Pancreas (tissue), 10 donors: ENCODE results near the gene CYP2A6. TPM values are rescaled to one million over a fixed set of nuclear protein-coding genes. Genes with fewer than 3 reads are reported as not detected.
A peak's percentile ranks its signal among the peaks of the same experiment; 100 is the strongest.
"Not testable (repeated sequence)": the region's sequence is repeated elsewhere in the genome, so short reads cannot be mapped to it uniquely, and the experiment has no call there.

ENCODE experiments used
- ATAC-seq, 4 donors: fragments of 200-7000 bp; cut with Tn5 transposase; one replicate each; pipeline versions ENCODE4 v1.8.0 to v1.9.1; 2020; ENCODE audit warnings: mild to moderate bottlenecking in 4 of 4, moderate library complexity in 4 of 4
- DNase-seq, 6 donors: peaks; one replicate each; pipeline ENCODE4 v3.0.0-alpha.2; 2020
- FAIRE-seq: peaks from 2 replicates; lab custom pipeline; 2012; peaks lifted over from hg19 to GRCh38; lab: Jason Lieb, UNC
- H3K27ac ChIP-seq, 4 donors: fragments of 200-600 bp; sonication (generic); 1 replicate in 3 of 4; 2 replicates in 1 of 4; pipeline versions ENCODE4 v1.5.0 to v1.8.0; 2020
- H3K27me3 ChIP-seq, 4 donors: fragments of 200-600 bp; one replicate each; pipeline ENCODE4 v1.8.0; 2021
- H3K36me3 ChIP-seq, 3 donors: fragments of 200-600 bp; sonication (generic) in 1 of 3; one replicate each; pipeline versions ENCODE4 v1.5.0 to v1.8.0; 2020 to 2021
- H3K4me1 ChIP-seq, 3 donors: fragments of 200-600 bp; one replicate each; pipeline ENCODE4 v1.8.0; 2021
- H3K4me3 ChIP-seq, 4 donors: fragments of 200-600 bp; sonication (generic) in 2 of 4; one replicate each; pipeline versions ENCODE4 v1.5.0 to v1.8.0; 2020 to 2021
- H3K9me3 ChIP-seq, 4 donors: fragments of 200-600 bp; one replicate each; pipeline ENCODE4 v1.8.0; 2021
- WGBS, 2 donors: extraction: QIAGEN DNeasy Blood & Tissue Kit; methylation state at CpG; one replicate each; pipeline ENCODE4 v1.1.7; 2013; 5-methylcytosine and 5-hydroxymethylcytosine counted together
- intact Hi-C, 3 donors: fragments of 100-400 bp; cut with DNase I; formaldehyde crosslinking; loops; one replicate each; pipeline versions ENCODE4 v1.11.1 to v1.14.2; 2022
- polyA plus RNA-seq, 2 donors: library from polyadenylated mRNA; stranded (reverse); fragments of 200-250 nt; gene quantifications; one replicate each; pipeline ENCODE4 v1.2.3, GENCODE V29; 2013
- total RNA-seq, 6 donors: library from RNA; stranded (reverse); fragmentation: NEBNext Ultra II Directional in 4 of 6; extraction: Animal tissue kit (Norgen Biotek cat#: 25700) in 4 of 6; gene quantifications; one replicate each; pipeline versions ENCODE4 v1.2.1 to v1.2.4, GENCODE V29; 2021 to 2023
- TF ChIP-seq, protein P1 (sequence below), 4 donors: fragments of 200-600 bp; sonication (generic) in 3 of 4; IDR thresholded peaks; one replicate each; pipeline versions ENCODE4 v1.5.0 to v1.8.0; 2021; ENCODE audit warnings: antibody characterized with exemption in 4 of 4
- donor health status: healthy with polysubstance abuse.
- donor health status: DM: no; HTN: no; CAD: no; lungs with moderate emphysema.
- donor health status: DM: no; HTN: no; CAD: no.
- donor health status: control.
- donor health status: control.
- donor health status: Bipolar disorder and iron deficiency.
- donor health status: DM: yes; HTN: yes; CAD: no.
- donor health status: DM: no; HTN: no; CAD: no.
- donor health status: DM: no; HTN: no; CAD: no.
- donor health status: DM: yes; HTN: yes; CAD: no.

The CYP2A6 gene
- total and polyA plus RNA-seq, 8 donors: 0.66 TPM; not detected in 7

DNA sequence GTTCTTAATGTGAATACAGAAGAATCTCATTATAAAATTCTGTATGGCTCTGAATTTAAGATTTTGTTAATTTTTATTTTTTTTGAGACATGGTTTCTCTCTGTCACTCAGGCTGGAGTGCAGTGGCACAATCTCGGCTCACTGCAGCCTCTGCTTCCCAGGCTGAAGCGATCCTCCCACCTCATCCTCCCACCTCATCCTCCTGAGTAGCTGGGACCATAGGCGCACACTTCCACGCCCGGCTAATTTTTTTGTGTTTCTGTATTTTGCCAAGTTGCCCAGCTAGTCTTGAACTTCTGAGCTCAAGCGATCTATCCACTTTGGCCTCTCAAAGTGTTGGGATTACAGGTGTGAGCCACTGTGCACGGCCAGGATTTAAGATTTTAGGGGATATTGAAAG is 17.5 kb upstream of the CYP2A6 start:
- Histone ChIP-seq H3K9me3 (no peaks in the 10 kb centered on the region), H3K27me3 (no peaks in the 10 kb centered on the region), H3K27ac (no peak overlapping the region), H3K36me3 (no peaks in the 10 kb centered on the region), H3K4me1 (no peaks in the 10 kb centered on the region), H3K4me3 (no peak overlapping the region)
- intact Hi-C loops: no loop called here
- DNase-seq: no peak
- FAIRE-seq: no peak
- 79 to 88% methylated on average over 7 of the region's 7 CpGs for WGBS, 2 donors
- TF ChIP-seq, protein P1, sequence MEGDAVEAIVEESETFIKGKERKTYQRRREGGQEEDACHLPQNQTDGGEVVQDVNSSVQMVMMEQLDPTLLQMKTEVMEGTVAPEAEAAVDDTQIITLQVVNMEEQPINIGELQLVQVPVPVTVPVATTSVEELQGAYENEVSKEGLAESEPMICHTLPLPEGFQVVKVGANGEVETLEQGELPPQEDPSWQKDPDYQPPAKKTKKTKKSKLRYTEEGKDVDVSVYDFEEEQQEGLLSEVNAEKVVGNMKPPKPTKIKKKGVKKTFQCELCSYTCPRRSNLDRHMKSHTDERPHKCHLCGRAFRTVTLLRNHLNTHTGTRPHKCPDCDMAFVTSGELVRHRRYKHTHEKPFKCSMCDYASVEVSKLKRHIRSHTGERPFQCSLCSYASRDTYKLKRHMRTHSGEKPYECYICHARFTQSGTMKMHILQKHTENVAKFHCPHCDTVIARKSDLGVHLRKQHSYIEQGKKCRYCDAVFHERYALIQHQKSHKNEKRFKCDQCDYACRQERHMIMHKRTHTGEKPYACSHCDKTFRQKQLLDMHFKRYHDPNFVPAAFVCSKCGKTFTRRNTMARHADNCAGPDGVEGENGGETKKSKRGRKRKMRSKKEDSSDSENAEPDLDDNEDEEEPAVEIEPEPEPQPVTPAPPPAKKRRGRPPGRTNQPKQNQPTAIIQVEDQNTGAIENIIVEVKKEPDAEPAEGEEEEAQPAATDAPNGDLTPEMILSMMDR (IDR thresholded peaks at IDR 0.05): no peak
- no peak for ATAC-seq

DNA sequence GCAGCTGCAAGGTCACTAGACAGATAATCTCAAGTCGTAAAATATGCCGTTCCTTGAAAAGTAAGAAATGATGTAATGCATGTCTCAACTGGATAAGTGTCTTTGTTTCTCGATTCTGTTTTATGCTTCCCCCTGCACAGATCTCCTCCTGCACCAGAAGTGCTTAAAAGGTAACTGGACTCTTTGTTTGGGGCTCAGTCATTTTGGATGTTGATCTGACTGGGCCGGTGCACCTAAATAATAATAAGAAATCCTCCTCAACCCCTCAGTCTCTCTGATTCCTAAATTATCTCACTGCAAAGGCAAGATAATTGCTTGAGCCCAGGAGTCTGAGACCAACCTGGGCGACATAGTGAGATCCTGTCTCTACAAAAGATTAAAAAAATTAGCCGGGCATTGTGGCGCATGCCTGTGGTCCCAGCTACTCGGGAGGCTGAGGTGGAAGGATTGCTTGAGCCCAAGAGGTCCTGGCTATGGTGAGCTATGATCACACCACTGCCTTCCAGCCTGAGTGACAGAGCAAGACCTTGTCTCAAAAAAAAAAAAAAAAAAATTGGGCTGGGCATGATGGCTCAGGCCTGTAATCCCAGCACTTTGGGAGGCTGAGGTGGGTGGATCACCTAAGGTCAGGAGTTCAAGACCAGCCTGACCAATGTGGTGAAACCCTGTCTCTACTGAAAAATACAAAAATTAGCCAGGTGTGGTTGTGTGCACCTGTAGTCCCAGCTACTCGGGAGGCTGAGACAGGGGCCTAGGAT is 14.7 kb upstream of the CYP2A6 start:
- ATAC-seq, H3K9me3 ChIP-seq, H3K27ac ChIP-seq, FAIRE-seq, H3K27me3 ChIP-seq, H3K36me3 ChIP-seq, intact Hi-C loops, H3K4me3 ChIP-seq, DNase-seq, H3K4me1 ChIP-seq: not testable (repeated sequence)
- 61% methylated on average over 9 of the region's 9 CpGs for WGBS, 2 donors

DNA sequence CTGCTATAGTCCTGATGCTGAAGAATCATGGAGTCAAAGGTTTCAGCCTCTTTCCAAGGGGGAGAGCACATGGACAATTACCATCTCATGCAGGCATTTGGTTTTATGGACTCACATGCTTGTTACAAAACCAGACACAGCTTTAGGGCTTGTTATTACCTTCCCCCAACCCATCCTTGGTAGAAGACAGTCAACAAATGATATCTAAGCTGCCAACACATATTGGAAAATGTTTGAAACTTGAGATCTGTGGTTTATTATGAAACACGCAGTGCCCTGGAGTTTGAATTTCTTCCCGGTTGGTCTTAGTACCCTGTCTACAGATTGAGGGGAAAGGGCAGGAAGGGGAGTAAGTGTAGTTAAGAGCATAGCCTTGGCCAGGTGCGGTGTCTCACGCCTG is 12.5 kb upstream of the CYP2A6 start:
- no peaks in the 10 kb centered on the region for H3K27me3 ChIP-seq
- no peak overlapping the region for H3K4me3 ChIP-seq
- no peaks in the 10 kb centered on the region for H3K36me3 ChIP-seq
- ATAC-seq: peak in 1 of 4 donors; percentile 18
- WGBS, 2 donors: 78 to 85% methylated on average over 4 of the region's 4 CpGs
- no peak for DNase-seq
- intact Hi-C loops: no loop called here
- H3K27ac ChIP-seq: no peak overlapping the region
- TF ChIP-seq, protein P1 (IDR thresholded peaks at IDR 0.05): no peak
- H3K9me3 ChIP-seq: no peaks in the 10 kb centered on the region
- no peak for FAIRE-seq
- H3K4me1 ChIP-seq: no peaks in the 10 kb centered on the region

DNA sequence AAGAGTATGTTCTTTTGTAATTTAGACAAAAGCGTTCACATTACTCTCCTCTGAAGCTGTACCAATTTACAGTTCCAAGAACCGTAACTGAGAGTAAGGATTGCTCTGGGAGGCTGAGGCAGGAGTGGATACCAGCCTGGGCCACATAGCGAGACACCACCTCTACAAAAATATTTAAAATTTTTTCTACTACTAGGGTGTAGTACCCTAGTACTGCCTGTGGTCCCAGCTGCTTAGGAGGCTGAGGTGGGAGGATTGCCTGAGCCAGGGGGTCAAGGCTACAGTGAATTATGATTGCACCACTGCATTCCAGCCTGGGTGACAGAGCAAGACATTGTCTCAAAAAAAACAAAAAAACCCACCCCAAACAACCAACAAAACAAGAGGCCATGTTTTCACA is 12.1 kb upstream of the CYP2A6 start:
- Histone ChIP-seq H3K4me1 (no peaks in the 10 kb centered on the region), H3K27me3 (no peaks in the 10 kb centered on the region), H3K4me3 (no peak overlapping the region), H3K27ac (no peak overlapping the region), H3K36me3 (no peaks in the 10 kb centered on the region), H3K9me3 (no peaks in the 10 kb centered on the region)
- FAIRE-seq (no peak), ATAC-seq (no peak), DNase-seq (no peak)
- intact Hi-C loops: no loop called here
- WGBS, 2 donors: 91 to 95% methylated on average over 3 of the region's 3 CpGs
- TF ChIP-seq, protein P1 (IDR thresholded peaks at IDR 0.05): no peak

DNA sequence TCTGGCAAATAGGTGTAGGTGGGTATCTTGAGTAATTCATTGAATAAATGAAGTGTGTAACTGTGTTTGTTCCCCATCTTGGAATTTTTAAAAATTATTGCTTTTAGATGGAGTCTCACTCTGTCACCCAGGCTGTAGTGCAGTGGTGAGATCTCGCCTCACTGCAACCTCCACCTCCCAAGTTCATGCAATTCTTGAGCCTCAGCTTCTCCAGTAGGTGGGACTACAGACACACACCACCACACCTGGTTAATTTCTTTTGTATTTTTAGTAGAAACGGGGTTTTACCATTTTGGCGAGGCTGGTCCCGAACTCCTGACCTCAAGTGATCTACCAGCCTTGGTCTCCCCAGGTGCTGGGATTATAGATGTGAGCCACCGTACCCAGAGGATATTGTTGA is 7.9 kb upstream of the CYP2A6 start:
- no peaks in the 10 kb centered on the region for H3K9me3 ChIP-seq
- no peak for ATAC-seq
- no peak overlapping the region for H3K4me3 ChIP-seq
- H3K27ac ChIP-seq: no peak overlapping the region
- intact Hi-C loops: no loop called here
- no peak for DNase-seq
- TF ChIP-seq, protein P1 (IDR thresholded peaks at IDR 0.05): no peak
- FAIRE-seq: no peak
- H3K36me3 ChIP-seq: no peaks in the 10 kb centered on the region
- H3K27me3 ChIP-seq: no peaks in the 10 kb centered on the region
- H3K4me1 ChIP-seq: no peaks in the 10 kb centered on the region
- 83 to 86% methylated on average over 5 of the region's 5 CpGs for WGBS, 2 donors

DNA sequence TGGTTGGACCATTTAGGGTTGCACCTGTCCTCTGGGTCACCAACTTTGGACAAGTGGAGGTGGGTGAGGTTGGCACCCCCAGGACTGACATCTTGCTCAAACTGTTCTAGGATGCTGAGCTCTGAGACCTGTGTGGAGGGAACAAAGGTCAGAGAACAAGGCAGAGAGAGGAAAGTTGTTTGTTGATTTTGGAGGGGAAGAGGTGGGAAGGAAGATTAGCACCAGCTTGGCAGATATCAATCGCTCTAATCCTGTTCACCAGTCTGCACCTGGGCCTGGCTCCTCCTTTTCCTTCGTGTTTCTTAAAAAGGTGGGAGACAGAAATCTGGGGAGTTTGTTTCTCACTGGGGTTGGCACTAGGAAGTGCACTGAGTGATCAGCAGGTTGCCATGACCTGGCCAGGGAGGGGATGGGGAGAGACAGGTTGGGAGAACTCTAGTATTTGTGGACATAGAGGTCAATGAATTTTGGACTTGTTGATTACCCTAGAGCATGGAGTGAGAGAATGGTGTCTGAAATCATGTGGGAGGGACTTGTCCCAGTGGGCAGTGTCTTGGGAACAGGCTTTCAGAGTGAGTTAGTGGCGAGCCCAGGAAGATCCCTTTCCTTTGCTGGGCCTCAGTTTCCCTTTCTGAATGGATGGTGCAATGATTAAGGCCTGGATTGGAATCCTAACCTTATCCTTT is 2.4 kb upstream of the CYP2A6 start:
- H3K4me1 ChIP-seq, DNase-seq, intact Hi-C loops, H3K9me3 ChIP-seq, H3K4me3 ChIP-seq, H3K27me3 ChIP-seq, H3K27ac ChIP-seq, H3K36me3 ChIP-seq, FAIRE-seq: not testable (repeated sequence)
- ATAC-seq: peak in 3 of 4 donors; percentile 10 to 40 (median 34)
- 16 to 22% methylated on average over 2 of the region's 3 CpGs for WGBS, 2 donors

DNA sequence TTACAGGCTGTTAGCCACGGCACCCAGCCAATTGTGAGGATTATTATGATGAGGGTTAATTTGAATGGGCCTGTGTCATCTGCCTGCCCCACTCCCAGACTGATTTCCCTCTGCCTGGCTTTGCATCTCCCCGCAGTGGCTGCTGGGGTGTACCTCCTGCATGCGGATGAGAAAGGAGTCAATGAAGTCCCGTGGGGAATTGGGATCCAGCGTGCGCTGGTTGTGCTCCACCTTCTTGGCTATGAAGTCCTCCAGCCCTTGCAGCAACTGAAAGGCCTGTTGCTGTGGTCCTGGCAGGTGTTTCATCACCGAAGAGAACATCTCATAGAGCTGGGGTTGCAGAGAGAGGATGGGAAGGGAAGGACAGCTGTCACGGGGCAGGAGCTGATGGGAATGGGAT is 3.5 kb downstream of the CYP2A6 start:
- H3K9me3 ChIP-seq, H3K36me3 ChIP-seq, H3K27ac ChIP-seq, intact Hi-C loops, DNase-seq, H3K27me3 ChIP-seq, H3K4me3 ChIP-seq, FAIRE-seq, ATAC-seq, H3K4me1 ChIP-seq: not testable (repeated sequence)
- 83 to 92% methylated on average over 8 of the region's 8 CpGs for WGBS, 2 donors

DNA sequence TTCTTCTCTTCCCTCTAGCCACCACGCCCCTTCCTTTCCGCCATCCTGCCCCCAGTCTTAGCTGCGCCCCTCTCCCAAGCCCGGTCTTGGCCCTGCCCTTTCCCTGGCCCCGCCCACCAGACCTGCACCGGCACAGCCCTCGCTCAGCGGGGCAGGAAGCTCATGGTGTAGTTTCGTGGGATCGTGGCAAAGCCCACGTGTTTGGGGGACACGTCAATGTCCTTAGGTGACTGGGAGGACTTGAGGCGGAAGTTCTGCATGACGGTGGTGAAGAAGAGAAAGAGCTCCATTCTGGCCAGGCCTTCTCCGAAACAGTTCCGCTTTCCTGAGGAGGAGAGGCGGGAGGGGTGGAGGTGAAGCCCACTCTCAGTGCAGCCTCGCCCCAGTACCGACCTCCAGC is 6.6 kb downstream of the CYP2A6 start:
- H3K9me3 ChIP-seq, intact Hi-C loops, H3K36me3 ChIP-seq, FAIRE-seq, H3K27me3 ChIP-seq, H3K4me1 ChIP-seq: not testable (repeated sequence)
- ATAC-seq (peak; percentile 69 to 95 (median 88)), DNase-seq (peak in 4 of 6 donors; percentile 44 to 62 (median 49))
- WGBS, 2 donors: 2 to 5% methylated on average over 15 to 16 of the region's 19 CpGs
- peak overlapping the region in 1 of 4 donors; percentile 33 for H3K27ac ChIP-seq
- peak overlapping the region in 2 of 4 donors; percentile 16 to 18 for H3K4me3 ChIP-seq
